Islet precursor cell (in vitro differentiated cells): Measurements from ENCODE around the gene SCN2B.
A peak's percentile ranks its signal among the peaks of the same experiment; 100 is the strongest.

Experiments used
- DNase-seq: peaks from one replicate; pipeline ENCODE4 v3.0.0-alpha.2; 2018

The SCN2B gene

GRCh38 chr11:118172356-118172755, 4.1 kb downstream of the SCN2B start:
- no peak for DNase-seq

- DNase-seq = peak; percentile 84
These were observed 5.0 kb downstream of the SCN2B start for GRCh38 chr11:118171269-118172062.

- DNase-seq = no peak
These were observed 5.6 kb downstream of the SCN2B start for GRCh38 chr11:118170882-118171268.

GRCh38 chr11:118170231-118170630, 6.2 kb downstream of the SCN2B start:
- DNase-seq = no peak

GRCh38 chr11:118169300-118170140, 6.9 kb downstream of the SCN2B start:
- DNase-seq = no peak

GRCh38 chr11:118168751-118169150, 7.7 kb downstream of the SCN2B start:
- no peak for DNase-seq

- no peak for DNase-seq
These were observed 8.1 kb downstream of the SCN2B start for GRCh38 chr11:118168316-118168715.

- DNase-seq = no peak
These were observed 8.5 kb downstream of the SCN2B start for GRCh38 chr11:118167906-118168305.

- no peak for DNase-seq
These were observed 9.2 kb downstream of the SCN2B start for GRCh38 chr11:118167253-118167652.

- no peak for DNase-seq
These were observed 9.8 kb downstream of the SCN2B start for GRCh38 chr11:118166641-118167040.

GRCh38 chr11:118164885-118165284, 11.6 kb downstream of the SCN2B start:
- DNase-seq = no peak

- no peak for DNase-seq
These were observed 12.9 kb downstream of the SCN2B start for GRCh38 chr11:118163494-118163893.

GRCh38 chr11:118162846-118163245, 13.6 kb downstream of the SCN2B start:
- no peak for DNase-seq

GRCh38 chr11:118161786-118162185, 14.7 kb downstream of the SCN2B start:
- DNase-seq = no peak

- DNase-seq = no peak
These were observed 19.1 kb downstream of the SCN2B start for GRCh38 chr11:118157186-118157895.

- DNase-seq = peak; percentile 68
These were observed 19.8 kb downstream of the SCN2B start for GRCh38 chr11:118156531-118157185.

GRCh38 chr11:118155776-118156530, 20.5 kb downstream of the SCN2B start:
- no peak for DNase-seq

- no peak for DNase-seq
These were observed 21.8 kb downstream of the SCN2B start for GRCh38 chr11:118154641-118155040.

GRCh38 chr11:118153976-118154375, 22.5 kb downstream of the SCN2B start:
- DNase-seq = no peak

- DNase-seq = no peak
These were observed 22.9 kb downstream of the SCN2B start for GRCh38 chr11:118153516-118153915.

- peak; percentile 88 for DNase-seq
These were observed 23.6 kb downstream of the SCN2B start, which contains the start of gene SCN4B for GRCh38 chr11:118152552-118153471. TSS of gene SCN4B (minus strand) at chr11:118152823. CDS start at chr11:118152673, 150 bp downstream.
